WTC11 (cell line): Measurements from ENCODE around the gene PCBD1. TPM values are rescaled to one million over a fixed set of nuclear protein-coding genes. Genes with fewer than 3 reads are reported as not detected.
A peak's percentile ranks its signal among the peaks of the same experiment; 100 is the strongest.

ENCODE experiments used
- ATAC-seq: fragments of 200-7000 bp; cut with Tn5 transposase; 2 replicates; pipeline ENCODE4 v1.10.0; 2021; ENCODE audit warnings: mild to moderate bottlenecking, moderate library complexity
- CTCF ChIA-PET: fragments of 300-600 bp; sonication (Branson Sonifier 250); formaldehyde crosslinking; loops from one replicate; lab custom pipeline; 2021; ENCODE audit warnings: antibody characterized with exemption; lab: Charles Lee
- POLR2A ChIA-PET: fragments of 350-600 bp; sonication (Branson Sonifier 250); formaldehyde crosslinking; loops from one replicate; lab custom pipeline; 2021; ENCODE audit warnings: antibody characterized with exemption; lab: Charles Lee
- DNase-seq: peaks from one replicate; pipeline ENCODE4 v3.0.0; 2021; ENCODE audit warnings: low spot score
- H3K27ac Mint-ChIP-seq: 2 replicates; pipeline ENCODE4 v1.8.0; 2021; ENCODE audit warnings: mixed read lengths
- H3K27me3 Mint-ChIP-seq: 2 replicates; pipeline ENCODE4 v1.8.0; 2021; ENCODE audit warnings: low read depth, mild to moderate bottlenecking, moderate library complexity, mixed read lengths
- H3K36me3 Mint-ChIP-seq: 2 replicates; pipeline ENCODE4 v1.8.0; 2021; ENCODE audit warnings: mixed read lengths
- H3K4me1 Mint-ChIP-seq: 2 replicates; pipeline ENCODE4 v1.8.0; 2022; ENCODE audit warnings: mixed read lengths
- H3K4me3 Mint-ChIP-seq: 2 replicates; pipeline ENCODE4 v1.8.0; 2021; ENCODE audit warnings: mild to moderate bottlenecking, moderate library complexity, mixed read lengths
- H3K9me3 Mint-ChIP-seq: 2 replicates; pipeline ENCODE4 v1.8.0; 2021; ENCODE audit warnings: mixed read lengths
- AR ChIP-seq: fragments of 250-450 bp; sonication (Bioruptor Pico); IDR thresholded peaks from 2 replicates; pipeline ENCODE4 v1.9.0; 2021; ENCODE audit warnings: mild to moderate bottlenecking
- ATF3 ChIP-seq: sonication (generic); formaldehyde crosslinking; conservative IDR thresholded peaks from 2 replicates; pipeline ENCODE4 v1.8.1; 2022; ENCODE audit warnings: mild to moderate bottlenecking, missing genetic modification reagents
- CREM ChIP-seq: sonication (generic); formaldehyde crosslinking; IDR thresholded peaks from 2 replicates; pipeline ENCODE4 v1.8.1; 2022; ENCODE audit warnings: mild to moderate bottlenecking, missing genetic modification reagents, moderate library complexity
- ERG ChIP-seq: fragments of 250-450 bp; sonication (Bioruptor Pico); IDR thresholded peaks from 2 replicates; pipeline ENCODE4 v1.8.0; 2021; ENCODE audit warnings: mild to moderate bottlenecking
- IRF2 ChIP-seq: sonication (generic); formaldehyde crosslinking; IDR thresholded peaks from 2 replicates; pipeline ENCODE4 v1.8.0; 2022; ENCODE audit warnings: low read depth, missing genetic modification reagents, borderline replicate concordance
- JAZF1 ChIP-seq: fragments of 250-450 bp; sonication (Bioruptor Pico); IDR thresholded peaks from 2 replicates; pipeline ENCODE4 v1.9.0; 2021; ENCODE audit warnings: moderate library complexity, mild to moderate bottlenecking, inconsistent platforms
- MXD4 ChIP-seq: fragments of 250-450 bp; sonication (Bioruptor Pico); IDR thresholded peaks from 2 replicates; pipeline ENCODE4 v1.8.0; 2021; ENCODE audit warnings: mild to moderate bottlenecking, moderate library complexity, borderline replicate concordance
- NFYB ChIP-seq: sonication (generic); formaldehyde crosslinking; conservative IDR thresholded peaks from 2 replicates; pipeline ENCODE4 v1.8.0; 2022; ENCODE audit warnings: low read depth, missing genetic modification reagents
- SMAD4 ChIP-seq: sonication (generic); formaldehyde crosslinking; IDR thresholded peaks from 2 replicates; pipeline ENCODE4 v1.8.0; 2022; ENCODE audit warnings: mild to moderate bottlenecking, missing genetic modification reagents
- TCF7 ChIP-seq: sonication (generic); formaldehyde crosslinking; IDR thresholded peaks from 2 replicates; pipeline ENCODE4 v1.8.0; 2022; ENCODE audit warnings: mild to moderate bottlenecking, low read depth, missing genetic modification reagents, moderate library complexity
- TEAD4 ChIP-seq: sonication (generic); formaldehyde crosslinking; IDR thresholded peaks from 2 replicates; pipeline ENCODE4 v1.8.0; 2022; ENCODE audit warnings: mild to moderate bottlenecking, missing genetic modification reagents
- ZBTB21 ChIP-seq: sonication (generic); formaldehyde crosslinking; IDR thresholded peaks from 2 replicates; pipeline ENCODE4 v1.8.1; 2023; ENCODE audit warnings: mild to moderate bottlenecking, missing genetic modification reagents, borderline replicate concordance
- ZNF121 ChIP-seq: sonication (generic); formaldehyde crosslinking; IDR thresholded peaks from 2 replicates; pipeline ENCODE4 v1.8.0; 2023; ENCODE audit warnings: missing genetic modification reagents
- ZNF232 ChIP-seq: sonication (generic); formaldehyde crosslinking; IDR thresholded peaks from 2 replicates; pipeline ENCODE4 v1.8.0; 2022; ENCODE audit warnings: mild to moderate bottlenecking, missing genetic modification reagents
- ZNF425 ChIP-seq: fragments of 250-450 bp; sonication (Bioruptor Pico); conservative IDR thresholded peaks from 2 replicates; pipeline ENCODE4 v1.9.0; 2021; ENCODE audit warnings: mild to moderate bottlenecking
- total RNA-seq: library from RNA; stranded (reverse); gene quantifications from 3 replicates; pipeline ENCODE4 v1.2.3, GENCODE V29; 2021
- TF ChIP-seq, protein P1 (sequence below): sonication (generic); formaldehyde crosslinking; IDR thresholded peaks from 2 replicates; pipeline ENCODE4 v1.8.0; 2023; ENCODE audit warnings: missing genetic modification reagents
- TF ChIP-seq, protein P2 (sequence below): fragments of 250-450 bp; sonication (Bioruptor Pico); IDR thresholded peaks from 2 replicates; pipeline ENCODE4 v1.9.0; 2021; ENCODE audit warnings: moderate library complexity, mild to moderate bottlenecking, inconsistent platforms, borderline replicate concordance

PCBD1 gene
- total RNA-seq, 1 experiment from 2014 or later: 32.5 TPM

GRCh38 chr10:70851597-70852475 is 36.5 kb downstream of the PCBD1 start:
- Mint-ChIP-seq H3K9me3 (no peaks in the 10 kb centered on the region), H3K36me3 (peaks cover 20% of the 10 kb centered on the region; the same call in 1 of the 2 replicates), H3K27me3 (no peaks in the 10 kb centered on the region), H3K4me1 (no peaks in the 10 kb centered on the region), H3K27ac (no peak overlapping the region), H3K4me3 (no peak overlapping the region)
- CTCF ChIA-PET: no interaction called here
- DNase-seq (no peak), ATAC-seq (no peak)
- POLR2A ChIA-PET: interaction anchor here (0.7 kb wide), 1 partner anchor 32 kb away, joined by 11 read pairs; no protein-coding TSS in a partner anchor
- TF ChIP-seq AR (CRISPR knock-in tag): no peak
- TF ChIP-seq, protein P1, sequence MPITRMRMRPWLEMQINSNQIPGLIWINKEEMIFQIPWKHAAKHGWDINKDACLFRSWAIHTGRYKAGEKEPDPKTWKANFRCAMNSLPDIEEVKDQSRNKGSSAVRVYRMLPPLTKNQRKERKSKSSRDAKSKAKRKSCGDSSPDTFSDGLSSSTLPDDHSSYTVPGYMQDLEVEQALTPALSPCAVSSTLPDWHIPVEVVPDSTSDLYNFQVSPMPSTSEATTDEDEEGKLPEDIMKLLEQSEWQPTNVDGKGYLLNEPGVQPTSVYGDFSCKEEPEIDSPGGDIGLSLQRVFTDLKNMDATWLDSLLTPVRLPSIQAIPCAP (CRISPR knock-in tag): no peak
- TF ChIP-seq ZNF121 (CRISPR knock-in tag): no peak
- TF ChIP-seq ZNF232 (CRISPR knock-in tag): no peak
- no peak for TF ChIP-seq TCF7 (CRISPR knock-in tag)
- TF ChIP-seq CREM: no peak
- no peak for TF ChIP-seq TEAD4 (CRISPR knock-in tag)
- TF ChIP-seq ZNF425: no peak
- TF ChIP-seq JAZF1 (CRISPR knock-in tag): no peak
- no peak for TF ChIP-seq ERG
- TF ChIP-seq IRF2 (CRISPR knock-in tag): no peak
- no peak for TF ChIP-seq MXD4 (CRISPR knock-in tag)
- no peak for TF ChIP-seq NFYB (CRISPR knock-in tag)
- TF ChIP-seq SMAD4: no peak
- no peak for TF ChIP-seq ATF3

DNA sequence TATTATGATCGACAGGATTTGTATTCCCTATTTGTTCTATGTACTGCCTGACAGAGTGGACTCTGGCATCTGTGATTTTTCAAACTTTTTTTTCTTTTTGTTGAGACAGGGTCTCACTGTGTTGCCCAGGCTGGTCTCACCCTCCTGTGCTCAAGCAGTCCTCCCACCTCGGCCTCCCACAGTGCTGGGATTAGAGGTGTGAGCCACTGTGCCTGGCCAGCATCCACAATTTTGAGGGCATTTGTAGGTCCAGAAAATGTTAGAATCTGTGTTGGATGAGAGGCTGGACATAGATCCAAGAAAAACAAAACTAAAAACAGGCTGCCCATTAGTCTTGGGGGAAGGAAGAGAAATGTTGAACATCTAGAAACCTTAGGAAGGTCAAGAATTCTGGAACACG is 38.3 kb downstream of the PCBD1 start:
- Mint-ChIP-seq H3K27ac (no peak overlapping the region), H3K4me1 (no peaks in the 10 kb centered on the region), H3K27me3 (no peaks in the 10 kb centered on the region), H3K9me3 (no peaks in the 10 kb centered on the region), H3K4me3 (no peak overlapping the region), H3K36me3 (peaks cover 25% of the 10 kb centered on the region)
- DNase-seq: no peak
- CTCF ChIA-PET: interaction anchor here (0.6 kb wide), 1 partner anchor 261 kb away, joined by 3 read pairs; no protein-coding TSS in a partner anchor
- no peak for ATAC-seq
- TF ChIP-seq TCF7 (CRISPR knock-in tag): no peak
- TF ChIP-seq, protein P2, sequence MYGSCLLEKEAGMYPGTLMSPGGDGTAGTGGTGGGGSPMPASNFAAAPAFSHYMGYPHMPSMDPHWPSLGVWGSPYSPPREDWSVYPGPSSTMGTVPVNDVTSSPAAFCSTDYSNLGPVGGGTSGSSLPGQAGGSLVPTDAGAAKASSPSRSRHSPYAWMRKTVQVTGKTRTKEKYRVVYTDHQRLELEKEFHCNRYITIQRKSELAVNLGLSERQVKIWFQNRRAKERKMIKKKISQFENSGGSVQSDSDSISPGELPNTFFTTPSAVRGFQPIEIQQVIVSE (CRISPR knock-in tag): no peak
- TF ChIP-seq ZNF121 (CRISPR knock-in tag): peak; percentile 53; the same call in 1 of the 2 replicates
- TF ChIP-seq ZBTB21 (CRISPR knock-in tag): no peak
- POLR2A ChIA-PET: no interaction called here
